Common myeloid progenitor, CD34-positive (primary cell): ENCODE measurements around the gene PPP1R13B.

Experiments
- CTCF ChIA-PET: fragments of 350-600 bp; sonication (Branson Sonifier 250); formaldehyde crosslinking; loops from one replicate; lab custom pipeline; 2021; ENCODE audit warnings: antibody characterized with exemption; lab: Charles Lee
- POLR2A ChIA-PET: fragments of 350-600 bp; sonication (Branson Sonifier 250); formaldehyde crosslinking; loops from one replicate; lab custom pipeline; 2021; ENCODE audit warnings: antibody characterized with exemption; lab: Charles Lee
- DNase-seq, 3 donors: peaks; one replicate each; pipeline versions ENCODE4 v3.0.0 to v3.0.0-alpha.2; 2013
- H3K27ac ChIP-seq, 2 experiments: 1 replicate in 1 of 2; 2 replicates in 1 of 2; pipeline ENCODE4 v1.7.0; 2013; ENCODE audit warnings: inconsistent platforms in 2 of 2, low read length in 2 of 2, mild to moderate bottlenecking in 2 of 2, low read depth in 1 of 2, moderate library complexity in 1 of 2; ENCODE audit not compliant: severe bottlenecking in 2 of 2, insufficient read depth in 1 of 2, poor library complexity in 1 of 2
- H3K27me3 ChIP-seq, 5 experiments: replicated peaks in 2 of 5; 1 replicate in 3 of 5; 2 replicates in 2 of 5; pipeline versions ENCODE4 v1.6.1 to v1.7.0; 2013; ENCODE audit warnings: low read length in 4 of 5, mild to moderate bottlenecking in 2 of 5, moderate library complexity in 2 of 5, inconsistent platforms in 1 of 5; ENCODE audit not compliant: insufficient read depth in 5 of 5, control insufficient read depth in 4 of 5
- H3K36me3 ChIP-seq, 4 experiments: 1 replicate in 2 of 4; 2 replicates in 2 of 4; pipeline versions ENCODE4 v1.6.1 to v1.7.0; 2013; ENCODE audit warnings: low read length in 3 of 4, control low read depth in 1 of 4, mild to moderate bottlenecking in 1 of 4; ENCODE audit not compliant: control insufficient read depth in 4 of 4, insufficient read depth in 4 of 4
- H3K4me1 ChIP-seq, 4 experiments: 1 replicate in 3 of 4; 2 replicates in 1 of 4; pipeline versions ENCODE4 v1.6.1 to v1.7.1; 2013; ENCODE audit warnings: low read length in 3 of 4, mild to moderate bottlenecking in 3 of 4, control low read depth in 1 of 4, inconsistent platforms in 1 of 4, moderate library complexity in 1 of 4; ENCODE audit not compliant: control insufficient read depth in 4 of 4, insufficient read depth in 4 of 4; ENCODE audit errors: control extremely low read depth in 1 of 4
- H3K4me3 ChIP-seq, 7 experiments: 1 replicate in 4 of 7; 2 replicates in 3 of 7; pipeline versions ENCODE4 v1.5.1 to v1.7.0; 2013; ENCODE audit warnings: mild to moderate bottlenecking in 7 of 7, low read length in 6 of 7, moderate library complexity in 6 of 7, inconsistent platforms in 2 of 7, low read depth in 2 of 7, control low read depth in 1 of 7; ENCODE audit not compliant: insufficient read depth in 4 of 7, control insufficient read depth in 1 of 7; ENCODE audit errors: extremely low read depth in 1 of 7
- H3K9me3 ChIP-seq, 5 experiments: 1 replicate in 4 of 5; 2 replicates in 1 of 5; pipeline versions ENCODE4 v1.6.1 to v1.7.1; 2013; ENCODE audit warnings: low read length in 4 of 5, mild to moderate bottlenecking in 2 of 5, inconsistent platforms in 1 of 5, low read depth in 1 of 5, moderate library complexity in 1 of 5; ENCODE audit not compliant: control insufficient read depth in 4 of 5, insufficient read depth in 2 of 5; ENCODE audit errors: control extremely low read depth in 1 of 5
- WGBS: methylation state at CpG from one replicate; pipeline ENCODE4 v1.1.5; 2013; ENCODE audit not compliant: insufficient coverage; 5-methylcytosine and 5-hydroxymethylcytosine counted together

Gene PPP1R13B

DNA sequence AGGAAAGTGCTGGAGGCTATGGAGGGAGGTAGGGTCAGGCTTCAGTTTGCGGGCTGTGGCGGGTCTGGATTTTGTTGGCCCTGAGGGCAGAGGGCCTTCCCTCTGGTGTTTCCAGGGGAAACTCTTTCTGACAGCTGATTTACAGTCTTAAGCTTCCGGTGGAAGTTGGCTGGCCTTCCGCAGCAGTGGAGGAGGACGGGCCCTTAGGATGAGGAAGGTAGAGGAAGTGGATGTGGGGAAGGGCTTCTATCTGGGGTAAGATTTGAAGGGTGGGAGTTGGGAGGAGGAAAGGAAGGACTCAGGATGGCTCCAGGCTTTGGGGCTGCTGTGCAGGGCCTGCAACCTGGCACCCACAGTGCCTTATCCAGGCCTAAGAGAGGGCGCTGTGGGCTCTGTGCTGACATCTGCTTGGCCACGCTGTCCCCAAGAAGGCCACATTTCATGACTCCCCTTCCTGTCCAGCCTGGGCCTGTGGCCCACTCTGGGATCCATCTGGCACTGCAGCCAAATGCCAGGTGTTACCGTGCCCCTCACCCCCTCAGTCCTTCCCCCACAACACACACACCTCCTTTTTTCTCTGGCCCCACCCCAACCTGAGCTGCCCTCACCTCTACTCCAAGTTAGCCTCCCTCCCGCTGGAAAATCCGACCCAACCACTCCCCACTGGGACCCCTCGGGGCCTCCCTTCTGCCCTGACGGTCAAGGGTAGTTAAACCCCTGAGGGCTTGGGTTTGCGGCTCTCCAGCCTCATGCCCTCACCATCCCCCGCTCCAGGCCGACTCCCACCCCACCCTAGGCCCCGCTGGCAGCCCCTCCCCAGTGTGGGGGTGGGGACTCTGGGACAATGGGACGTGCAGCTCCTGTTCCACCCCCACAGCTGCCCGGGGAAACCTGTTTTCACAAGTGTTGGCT, 7.7 kb upstream of the PPP1R13B start:
- H3K4me3 ChIP-seq: no peak overlapping the region
- no peak overlapping the region for H3K27ac ChIP-seq
- no peaks in the 10 kb centered on the region for H3K9me3 ChIP-seq
- H3K36me3 ChIP-seq: no peaks in the 10 kb centered on the region
- WGBS: 45% methylated on average over 17 of the region's 18 CpGs
- H3K4me1 ChIP-seq: peaks cover 0 to 13% (median 6%) of the 10 kb centered on the region in 4 experiments
- DNase-seq: peak in 1 of 3 donors; percentile 23
- no peaks in the 10 kb centered on the region for H3K27me3 ChIP-seq
- CTCF ChIA-PET: interaction anchor here (0.6 to 1.7 kb wide), 3 partner anchors 26 to 46 kb away, joined by 3 to 4 read pairs (median 3); no protein-coding TSS in a partner anchor
- POLR2A ChIA-PET: no interaction called here

DNA sequence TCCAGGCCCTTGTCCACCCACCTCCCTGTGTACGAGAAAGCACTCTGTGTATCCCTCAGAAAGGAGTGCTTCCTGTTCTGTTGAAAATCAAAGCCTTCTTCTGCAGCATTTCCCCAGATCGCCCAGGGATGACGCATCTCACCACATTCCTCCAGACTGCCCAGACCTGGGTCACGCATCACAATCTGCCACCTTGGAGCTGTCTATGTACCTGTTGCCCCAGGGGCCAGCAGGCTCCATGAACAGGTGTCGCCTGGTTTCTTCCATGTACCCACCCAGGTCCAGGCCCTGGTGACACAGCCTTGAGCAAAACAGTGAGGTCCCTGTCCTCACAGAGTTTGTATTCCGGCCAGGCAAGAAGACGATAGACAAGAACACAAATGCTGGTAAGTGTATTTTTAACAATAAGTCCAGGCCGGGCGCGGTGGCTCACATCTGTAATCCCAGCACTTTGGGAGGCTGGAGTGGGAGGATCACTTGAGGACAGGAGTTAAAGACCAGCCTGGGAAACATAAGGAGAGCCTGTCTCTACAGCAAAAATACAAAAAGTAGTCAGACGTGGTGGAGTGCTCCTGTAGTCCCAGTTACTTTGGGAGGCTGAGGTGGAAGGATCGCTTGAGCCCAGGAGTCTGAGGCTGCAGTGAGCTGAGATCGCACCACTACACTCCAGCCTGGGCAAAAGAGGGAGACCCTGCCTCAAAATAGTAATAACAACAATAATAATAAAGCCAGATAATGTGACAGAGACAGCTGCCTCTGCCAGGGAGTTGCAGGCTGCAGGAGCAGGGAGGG, 6.8 kb upstream of the PPP1R13B start:
- no peak for DNase-seq
- H3K27me3 ChIP-seq: peaks cover 0 to 3% (median under 1%) of the 10 kb centered on the region in 5 experiments
- no peaks in the 10 kb centered on the region for H3K36me3 ChIP-seq
- H3K27ac ChIP-seq: no peak overlapping the region
- ChIA-PET POLR2A (no interaction called here), CTCF (interaction anchor here (1.7 kb wide), 1 partner anchor 47 kb away, joined by 4 read pairs; no protein-coding TSS in a partner anchor)
- no peaks in the 10 kb centered on the region for H3K9me3 ChIP-seq
- no peak overlapping the region for H3K4me3 ChIP-seq
- WGBS: 91% methylated on average over 9 of the region's 13 CpGs
- peaks cover 0 to 13% (median 6%) of the 10 kb centered on the region in 4 experiments for H3K4me1 ChIP-seq

DNA sequence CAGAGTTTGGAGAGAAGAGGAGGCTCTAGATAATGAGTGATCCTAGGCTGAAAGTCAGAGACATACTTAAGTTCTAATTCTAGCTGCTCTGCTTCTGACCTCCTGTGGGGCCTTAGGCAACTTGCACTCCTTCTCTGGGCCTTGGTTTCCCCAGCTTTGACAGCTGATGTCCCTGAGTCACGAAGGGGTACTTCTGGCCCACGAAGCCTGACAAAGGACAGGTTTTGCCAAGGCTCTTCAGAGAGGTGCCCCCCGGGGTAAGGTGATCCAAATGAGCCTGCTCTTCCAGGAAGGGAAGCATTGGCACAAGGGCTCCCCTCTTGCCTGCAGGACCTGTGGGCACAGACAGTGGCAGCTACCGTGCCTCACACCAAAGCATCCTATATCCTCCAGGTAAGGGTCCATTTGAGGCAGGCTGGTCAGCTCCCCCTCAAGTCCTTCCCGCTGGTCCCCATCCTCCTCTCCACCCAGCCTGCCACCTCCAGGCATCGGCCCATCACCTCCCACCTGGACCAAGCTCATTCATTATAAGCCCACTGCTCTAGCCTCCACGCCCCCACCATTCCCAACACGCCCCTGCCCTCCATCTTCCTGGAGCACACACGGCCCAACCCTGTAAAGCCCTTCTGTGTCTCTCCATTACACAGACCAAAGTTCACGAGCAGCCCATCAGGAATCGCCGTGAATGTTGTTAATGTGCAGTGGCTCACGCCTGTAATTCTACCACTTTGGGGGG, 1.9 kb upstream of the PPP1R13B start:
- Histone ChIP-seq H3K36me3 (no peaks in the 10 kb centered on the region), H3K9me3 (no peaks in the 10 kb centered on the region), H3K4me1 (peaks cover 0 to 22% (median 19%) of the 10 kb centered on the region in 4 experiments), H3K27me3 (peaks cover 3 to 43% (median 18%) of the 10 kb centered on the region in 5 experiments), H3K27ac (no peak overlapping the region), H3K4me3 (no peak overlapping the region)
- WGBS: 88% methylated on average over 11 of the region's 13 CpGs
- DNase-seq: no peak
- ChIA-PET CTCF (interaction anchor here (1.1 kb wide), 1 partner anchor 23 kb away, joined by 3 read pairs; no protein-coding TSS in a partner anchor), POLR2A (no interaction called here)

DNA sequence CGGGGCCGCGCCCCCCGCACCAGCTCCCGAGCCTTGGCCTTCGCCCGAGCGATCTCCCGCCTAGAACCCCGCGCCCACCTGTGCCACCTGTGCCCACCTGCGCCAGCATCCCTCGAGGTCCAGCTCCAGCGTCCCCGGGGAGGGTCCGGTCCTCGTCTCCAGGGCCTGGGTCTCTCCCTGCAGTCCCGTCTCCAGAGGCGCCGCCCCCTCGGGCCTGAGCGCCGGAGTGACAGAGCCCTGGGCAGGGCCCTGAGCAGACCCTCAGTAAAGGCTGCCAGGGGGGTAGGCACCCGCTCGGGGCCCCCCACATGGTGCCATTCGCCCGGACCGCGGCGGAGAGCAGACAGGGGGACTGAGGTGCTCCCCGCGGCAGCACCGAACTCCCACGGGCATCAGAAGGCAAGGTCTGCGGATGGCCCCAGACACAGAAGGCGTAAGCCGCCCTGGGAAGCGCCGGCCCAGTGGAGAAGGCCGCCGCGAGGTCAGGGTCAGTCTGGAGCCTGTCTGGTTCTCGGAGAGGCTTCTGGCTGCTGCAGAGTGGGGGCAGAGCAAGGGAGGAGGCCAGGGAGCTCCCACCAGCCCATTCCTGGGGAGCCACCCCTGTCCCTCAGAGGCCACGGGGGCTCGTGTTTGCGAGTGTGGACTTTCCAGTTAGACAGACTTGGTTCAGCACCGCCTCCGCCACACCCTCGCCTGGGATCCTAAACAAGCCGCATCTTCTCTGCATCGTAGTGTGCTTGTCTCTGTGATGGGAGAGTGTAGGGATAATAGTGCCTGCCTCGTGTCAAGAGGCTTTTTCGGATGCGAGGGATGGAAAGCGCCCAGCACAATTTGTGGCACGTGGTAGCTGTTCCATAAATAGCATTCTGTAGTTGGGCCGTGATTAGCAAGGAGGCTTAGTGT, 1.1 kb upstream of the PPP1R13B start:
- DNase-seq: no peak

DNA sequence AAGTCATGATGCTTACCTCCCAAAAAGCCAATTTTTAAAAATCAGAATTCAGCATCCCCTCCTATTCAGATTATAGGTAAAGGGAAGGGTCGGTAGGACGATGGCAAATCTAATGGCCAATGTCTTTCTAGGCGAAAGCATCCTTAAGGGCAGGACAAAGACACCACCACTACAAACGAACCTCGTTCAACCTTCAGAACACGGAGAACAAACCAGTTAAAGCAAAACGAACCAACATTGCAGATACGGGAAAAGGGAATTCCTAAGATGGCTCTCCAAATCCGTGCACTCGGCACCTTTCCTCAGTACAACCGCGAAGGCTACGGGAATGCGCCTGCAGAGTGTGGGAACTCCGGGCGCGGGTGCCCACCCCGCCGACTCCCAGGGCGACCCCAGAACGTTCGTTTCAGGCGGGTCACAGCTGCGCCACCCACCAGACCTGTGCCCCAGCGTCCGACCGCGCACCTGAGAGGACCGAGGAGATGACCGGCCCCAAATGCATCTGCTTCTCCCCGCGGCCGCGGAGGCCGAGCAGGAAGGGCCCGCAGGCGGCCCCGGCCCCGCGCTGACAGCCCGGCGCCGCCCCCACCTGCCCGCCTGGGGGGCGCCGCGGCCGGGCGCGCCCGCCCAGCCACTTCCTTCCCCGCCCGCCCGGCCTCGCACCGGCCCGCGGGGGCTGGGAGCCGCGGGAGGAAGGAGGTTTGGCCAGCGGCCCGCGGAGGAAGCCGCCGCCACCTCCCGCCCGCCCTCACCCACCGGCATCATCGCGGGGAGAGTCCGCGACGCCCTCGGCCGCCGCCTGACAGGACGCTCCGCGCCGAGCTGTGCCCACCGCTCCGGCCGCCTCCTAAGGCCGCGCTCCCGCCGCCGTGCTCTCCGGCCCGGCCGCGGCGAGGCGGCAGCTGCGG, 578 bp downstream of the PPP1R13B start:
- Histone ChIP-seq H3K4me1 (peaks cover 0 to 22% (median 18%) of the 10 kb centered on the region in 4 experiments), H3K36me3 (no peaks in the 10 kb centered on the region), H3K27ac (no peak overlapping the region), H3K4me3 (peak overlapping the region; percentile 19 to 73 (median 62)), H3K27me3 (peaks cover 3 to 56% (median 25%) of the 10 kb centered on the region in 5 experiments), H3K9me3 (no peaks in the 10 kb centered on the region)
- ChIA-PET CTCF (no interaction called here), POLR2A (no interaction called here)
- WGBS: 1% methylated on average over 74 of the region's 95 CpGs
- DNase-seq: peak; percentile 9 to 52 (median 38)

More for the DNA sequence above, 1.1 kb upstream of the PPP1R13B start:
- ChIA-PET POLR2A (no interaction called here), CTCF (interaction anchor here (1.1 kb wide), 1 partner anchor 24 kb away, joined by 3 read pairs; no protein-coding TSS in a partner anchor)
- H3K36me3 ChIP-seq: no peaks in the 10 kb centered on the region
- H3K9me3 ChIP-seq: no peaks in the 10 kb centered on the region
- H3K4me3 ChIP-seq: peak overlapping the region in 5 of 7 experiments; percentile 35 to 73 (median 57)
- peaks cover 0 to 22% (median 18%) of the 10 kb centered on the region in 4 experiments for H3K4me1 ChIP-seq
- 45% methylated on average over 43 of the region's 57 CpGs for WGBS
- peaks cover 3 to 52% (median 25%) of the 10 kb centered on the region in 5 experiments for H3K27me3 ChIP-seq
- no peak overlapping the region for H3K27ac ChIP-seq
